GM19395 (cell line): ENCODE data around the gene TXNRD1.
A peak's percentile ranks its signal among the peaks of the same experiment; 100 is the strongest.

Experiments used
- ATAC-seq: cut with Tn5 transposase; IDR thresholded peaks from one replicate; pipeline ENCODE4 v1.9.1; 2021; ENCODE audit warnings: mild to moderate bottlenecking, moderate library complexity; ENCODE audit not compliant: unreplicated experiment

The TXNRD1 gene

DNA sequence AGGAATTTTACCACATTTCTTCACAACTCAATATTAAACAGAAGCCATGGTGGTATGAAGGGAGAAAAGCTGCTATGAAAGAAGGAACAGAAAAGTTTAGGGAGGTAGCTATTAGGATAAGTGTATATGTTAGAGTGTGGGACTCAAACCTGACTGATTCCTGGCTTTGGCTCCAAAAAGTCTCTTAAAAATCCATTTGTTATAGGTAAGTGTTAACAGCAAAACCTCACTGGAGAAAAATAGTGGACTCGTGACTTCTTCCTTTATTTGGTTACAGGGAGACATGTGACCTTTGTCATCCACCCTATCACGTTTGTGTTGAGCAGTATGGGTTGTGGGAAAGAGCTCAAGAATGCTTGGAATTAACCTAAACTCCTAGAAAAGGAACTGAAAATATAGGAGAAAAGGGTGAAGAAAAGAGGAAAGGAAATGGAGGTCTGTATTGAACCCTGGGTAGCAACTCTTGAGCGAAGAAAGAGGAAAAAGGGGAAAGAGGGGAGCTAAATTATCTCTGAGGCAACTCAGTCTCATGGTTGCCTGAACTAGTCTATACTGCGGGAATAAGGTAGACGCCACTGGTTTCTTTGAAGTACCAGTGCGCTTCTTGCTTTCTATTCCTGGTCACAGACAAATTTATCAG, 84.4 kb downstream of the TXNRD1 start:
- no peak for ATAC-seq

GRCh38 chr12:104303538-104304151, 88.1 kb downstream of the TXNRD1 start, which contains the start of gene EID3:
EID3 (plus strand) TSS chr12:104303739; CDS start chr12:104303935, 196 bp downstream.
- ATAC-seq = peak; percentile 80

- ATAC-seq = no peak
These were observed 88.9 kb downstream of the TXNRD1 start for GRCh38 chr12:104304261-104305009.

GRCh38 chr12:104305349-104305748, 89.8 kb downstream of the TXNRD1 start:
- no peak for ATAC-seq

- ATAC-seq = no peak
These were observed 90.8 kb downstream of the TXNRD1 start for GRCh38 chr12:104306376-104306775.

GRCh38 chr12:104306943-104307654, 91.5 kb downstream of the TXNRD1 start:
- no peak for ATAC-seq

GRCh38 chr12:104307655-104308000, 92.0 kb downstream of the TXNRD1 start:
- ATAC-seq = no peak

DNA sequence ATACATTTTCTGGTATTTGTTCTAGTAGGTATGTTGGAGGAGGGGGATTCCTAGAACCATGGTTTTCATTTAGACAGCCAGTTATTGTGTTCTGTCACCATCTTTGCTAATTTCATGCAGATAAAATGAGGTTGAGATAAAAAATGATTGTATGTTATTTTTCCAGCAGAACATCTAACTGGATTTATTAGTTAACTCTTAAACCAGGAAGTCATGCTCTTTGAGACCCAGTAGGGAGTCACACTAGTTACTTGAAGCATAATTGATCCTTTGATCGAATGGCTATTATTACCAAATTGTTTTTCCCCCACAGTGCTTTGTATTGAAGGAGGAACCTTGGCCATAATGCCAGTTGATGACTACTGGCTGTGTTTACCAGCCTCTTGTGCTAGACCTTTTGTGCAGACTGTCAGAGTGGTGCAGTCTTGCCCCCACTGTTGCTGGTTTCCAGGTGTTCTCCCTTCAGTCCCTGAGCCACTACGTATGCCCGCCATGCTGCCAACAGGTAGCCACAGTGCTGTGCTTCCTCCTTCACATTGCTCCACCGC, 93.9 kb downstream of the TXNRD1 start:
- no peak for ATAC-seq

DNA sequence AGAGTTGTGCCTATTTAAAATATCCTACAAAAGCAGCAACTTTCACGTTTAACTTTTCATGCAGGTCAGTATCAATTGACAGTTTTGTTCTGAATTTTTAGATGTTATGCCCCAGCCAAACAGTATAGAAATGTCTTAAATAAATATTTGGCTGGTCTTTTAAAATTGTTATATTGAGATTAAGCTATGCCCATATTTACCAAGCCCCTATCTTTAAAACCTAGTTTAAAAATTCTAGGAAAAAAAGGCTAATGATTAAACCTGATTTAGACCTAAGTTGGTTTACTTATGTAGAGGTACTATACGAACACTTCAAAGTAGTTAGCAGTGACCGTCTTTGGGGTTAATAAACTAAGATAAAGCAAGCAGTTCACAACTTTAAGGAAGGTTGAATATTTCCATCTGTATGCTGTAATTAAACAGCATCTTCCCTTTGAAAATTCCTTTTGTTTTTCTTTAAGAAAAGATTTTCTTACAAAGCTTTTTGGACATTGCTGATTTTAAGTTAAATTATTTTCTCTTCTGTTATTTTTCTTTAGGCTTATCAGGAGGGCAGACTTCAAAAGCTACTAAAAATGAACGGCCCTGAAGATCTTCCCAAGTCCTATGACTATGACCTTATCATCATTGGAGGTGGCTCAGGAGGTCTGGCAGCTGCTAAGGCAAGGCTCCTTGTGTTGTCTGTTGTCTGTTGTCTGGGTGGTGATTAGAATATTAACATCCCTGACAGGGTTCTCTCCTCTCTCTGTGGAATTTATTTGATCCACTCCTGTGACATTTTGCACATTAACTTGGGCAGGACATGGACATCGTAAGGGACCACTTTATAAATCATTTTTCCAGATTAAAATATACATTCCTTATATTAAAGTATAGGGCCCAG, 95.4 kb downstream of the TXNRD1 start:
- ATAC-seq = no peak

- ATAC-seq = no peak
These were observed 96.6 kb downstream of the TXNRD1 start for GRCh38 chr12:104312202-104312601.

DNA sequence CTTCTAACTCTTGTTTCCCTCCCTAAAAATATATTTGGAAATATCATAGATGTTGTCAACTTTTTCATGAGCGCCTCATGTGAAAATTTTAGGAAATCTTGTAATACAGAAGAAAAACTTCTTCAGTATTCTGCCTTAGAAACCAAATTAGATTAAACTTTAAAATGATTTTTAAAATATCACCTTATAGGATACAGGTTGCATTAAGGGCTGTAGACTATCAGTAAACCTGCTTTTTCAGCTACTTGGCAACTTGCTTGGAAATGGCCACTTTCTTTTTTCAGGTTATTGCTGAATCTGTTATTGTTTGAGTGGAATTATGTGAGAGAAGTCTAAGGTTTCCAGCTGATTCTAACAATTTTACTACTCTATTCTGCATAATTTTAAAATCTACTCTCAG, 97.1 kb downstream of the TXNRD1 start:
- ATAC-seq = no peak

DNA sequence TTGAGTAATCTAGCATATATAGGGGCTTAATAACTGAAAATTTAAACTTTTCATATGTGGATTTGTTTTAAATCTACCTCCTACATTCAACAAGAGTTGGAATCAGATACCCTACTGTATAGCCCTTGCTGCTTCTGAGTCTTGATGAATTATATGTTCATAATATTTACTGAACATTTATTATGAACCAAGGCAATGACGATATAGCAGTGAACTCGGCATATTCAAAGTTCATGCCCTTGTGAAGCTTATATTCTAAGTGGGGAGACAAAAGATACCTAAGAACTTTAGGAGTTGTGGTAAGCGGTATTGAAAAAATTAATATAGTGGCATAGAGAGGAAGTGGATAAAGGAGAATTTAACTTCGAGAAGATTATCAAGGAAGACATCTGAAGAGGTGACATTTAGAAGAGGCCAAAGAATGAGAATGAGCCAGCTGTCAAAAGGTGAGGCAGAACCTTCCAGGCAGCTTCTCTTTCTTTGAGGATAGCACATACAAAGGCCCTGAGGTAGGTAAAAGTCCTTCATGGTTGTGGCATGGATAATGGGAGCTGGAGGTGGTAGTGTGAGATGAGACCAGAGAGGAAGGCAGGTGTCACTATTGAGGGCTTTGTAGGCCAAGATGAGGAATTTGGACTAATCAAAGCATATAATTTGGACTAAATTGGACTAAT, 98.1 kb downstream of the TXNRD1 start:
- ATAC-seq = no peak

DNA sequence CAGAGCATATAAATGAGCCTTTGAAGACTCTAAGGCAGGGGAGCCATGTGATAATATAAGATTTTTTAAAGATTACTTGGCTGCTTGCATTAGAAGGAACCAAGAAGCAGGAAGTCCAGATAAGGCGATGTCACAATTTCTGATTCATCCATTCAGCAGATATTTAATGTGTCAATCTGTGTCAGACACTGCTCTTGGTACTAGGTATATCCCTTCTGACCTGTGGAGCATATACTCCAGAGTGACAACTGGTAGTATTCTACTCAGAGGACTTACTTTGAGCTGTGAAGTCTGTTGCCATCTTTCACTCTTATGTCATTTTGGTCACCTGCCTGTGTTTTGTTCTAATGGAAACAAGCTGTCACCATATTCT, 98.6 kb downstream of the TXNRD1 start:
- no peak for ATAC-seq

- no peak for ATAC-seq
These were observed 100.0 kb downstream of the TXNRD1 start for GRCh38 chr12:104315326-104316224.

- no peak for ATAC-seq
These were observed 101.4 kb downstream of the TXNRD1 start for GRCh38 chr12:104316936-104317335.

DNA sequence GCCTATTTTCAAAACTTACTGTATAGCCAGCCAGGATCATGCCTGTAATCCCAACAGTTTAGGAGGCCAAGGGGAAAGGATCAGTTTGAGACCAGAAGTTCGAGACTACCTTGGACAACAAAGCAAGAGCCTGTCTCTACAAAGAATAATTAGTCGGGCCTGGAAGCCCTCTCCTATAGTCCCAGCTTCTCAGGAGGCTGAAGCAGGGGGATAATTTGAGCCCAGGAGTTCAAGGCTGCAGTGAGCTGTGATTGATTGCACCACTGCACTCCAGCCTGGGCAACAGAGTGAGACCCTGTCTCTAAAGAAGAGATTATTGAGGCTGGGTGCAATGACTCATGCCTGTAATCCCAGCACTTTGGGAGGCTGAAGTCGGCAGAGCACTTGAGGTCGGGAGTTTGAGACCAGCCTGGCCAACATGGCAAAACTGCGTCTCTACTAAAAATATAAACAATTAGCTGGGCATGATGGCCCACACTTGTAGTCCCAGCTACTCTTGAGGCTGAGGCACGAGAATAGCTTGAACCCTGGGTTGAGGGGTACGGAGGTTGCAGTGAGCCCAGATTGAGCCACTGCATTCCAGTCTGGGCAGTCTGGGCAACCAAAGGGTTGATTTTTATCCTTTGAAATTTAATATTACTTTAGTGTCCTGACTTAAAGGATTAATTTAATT, 102.1 kb downstream of the TXNRD1 start:
- ATAC-seq = no peak

DNA sequence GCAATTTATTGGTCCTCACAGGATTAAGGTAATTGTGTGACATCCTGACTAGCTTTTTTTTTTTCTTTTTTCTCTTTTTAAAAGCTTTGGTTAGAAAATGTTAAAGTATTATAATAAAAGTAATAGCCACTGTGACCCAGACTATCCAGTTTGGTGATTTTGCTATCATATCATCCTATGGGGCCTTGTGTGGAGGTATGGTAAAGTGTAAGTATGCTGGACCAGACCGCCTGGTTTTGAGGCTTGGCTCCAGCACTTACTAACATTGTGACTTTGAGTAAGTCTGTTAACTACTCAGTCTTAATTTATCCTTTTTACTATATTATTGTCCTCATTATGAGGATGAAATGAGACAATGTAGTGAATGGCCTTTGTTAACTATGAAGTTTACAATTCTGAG, 103.4 kb downstream of the TXNRD1 start:
- no peak for ATAC-seq

DNA sequence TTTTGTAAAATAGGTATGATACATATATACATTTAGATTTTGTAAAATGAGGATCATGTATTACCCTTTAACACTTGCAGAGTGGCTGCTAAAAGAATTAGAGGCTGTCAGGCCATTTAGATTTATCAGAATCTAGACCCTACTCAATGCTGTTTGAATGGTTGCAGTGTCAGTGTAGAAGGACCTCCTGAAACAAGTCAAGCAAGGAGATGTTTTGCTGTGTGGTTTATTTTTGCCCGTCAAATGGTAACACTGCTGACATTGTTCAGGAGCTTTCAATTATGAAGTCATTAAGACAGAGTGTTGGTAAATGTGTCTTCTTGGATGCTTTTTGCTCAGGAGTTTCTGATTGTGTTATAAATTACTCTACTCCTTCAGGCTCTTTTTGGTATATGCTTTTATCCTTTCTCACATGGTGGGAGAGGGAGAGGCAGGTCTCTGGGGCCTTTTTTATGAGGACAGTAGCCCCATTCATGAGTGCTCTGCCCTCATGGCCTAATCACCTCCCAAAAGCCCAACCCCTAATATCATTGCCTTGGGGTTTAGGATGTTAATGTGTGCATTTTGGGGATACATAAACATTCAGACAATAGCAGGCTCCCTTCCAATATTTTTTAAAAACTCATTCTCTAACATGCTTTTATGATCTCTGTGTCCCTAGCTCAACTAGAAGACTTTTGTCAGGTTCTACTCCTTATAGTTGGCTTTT, 104.5 kb downstream of the TXNRD1 start:
- no peak for ATAC-seq
